H1 (cell line): ENCODE results near the gene RRN3. TPM values are rescaled to one million over a fixed set of nuclear protein-coding genes. Genes with fewer than 3 reads are reported as not detected.

Experiments used
- CTCF ChIA-PET: fragments of 300-600 bp; sonication (Branson Sonifier 250); formaldehyde crosslinking; loops from one replicate; lab custom pipeline; 2021; ENCODE audit not compliant: partially characterized antibody; lab: Charles Lee
- POLR2A ChIA-PET: fragments of 300-600 bp; sonication (Branson Sonifier 250); formaldehyde crosslinking; loops from one replicate; lab custom pipeline; 2021; ENCODE audit warnings: inconsistent platforms; ENCODE audit not compliant: partially characterized antibody; lab: Charles Lee
- DNase-seq, 2 experiments: peaks; one replicate each; pipeline versions ENCODE4 v3.0.0 to v3.0.0-alpha.2; 2010 to 2022; ENCODE audit warnings: low spot score in 2 of 2, low read depth in 1 of 2, mixed read lengths in 1 of 2
- FAIRE-seq: peaks from 2 replicates; lab custom pipeline; 2011; peaks lifted over from hg19 to GRCh38; lab: Jason Lieb, UNC
- H2AFZ ChIP-seq: 2 replicates; pipeline ENCODE4 v1.8.1; 2012; ENCODE audit warnings: low read length, inconsistent platforms
- H2AK5ac ChIP-seq: 2 replicates; pipeline ENCODE4 v1.6.1; 2013; ENCODE audit warnings: low read depth, low read length
- H2BK120ac ChIP-seq: replicated peaks from 2 replicates; pipeline ENCODE3; 2013; ENCODE audit warnings: low read depth, low read length, inconsistent platforms
- H2BK12ac ChIP-seq: 2 replicates; pipeline ENCODE4 v1.6.1; 2013; ENCODE audit warnings: low read depth, low read length
- H2BK15ac ChIP-seq: 2 replicates; pipeline ENCODE4 v1.6.1; 2013; ENCODE audit warnings: low read length
- H2BK20ac ChIP-seq: 2 replicates; pipeline ENCODE4 v1.6.1; 2013; ENCODE audit warnings: low read length
- H2BK5ac ChIP-seq: 2 replicates; pipeline ENCODE4 v1.6.1; 2013; ENCODE audit warnings: low read depth, low read length
- H3K14ac ChIP-seq: 2 replicates; pipeline ENCODE4 v1.6.1; 2013; ENCODE audit warnings: inconsistent platforms; ENCODE audit not compliant: insufficient read length
- H3K18ac ChIP-seq: 2 replicates; pipeline ENCODE4 v1.6.1; 2013; ENCODE audit warnings: low read length; ENCODE audit errors: extremely low read depth
- H3K23ac ChIP-seq: 2 replicates; pipeline ENCODE4 v1.6.1; 2013; ENCODE audit warnings: inconsistent platforms; ENCODE audit not compliant: insufficient read length
- H3K23me2 ChIP-seq: 2 replicates; pipeline ENCODE4 v1.6.1; 2013; ENCODE audit warnings: low read depth, low read length
- H3K27ac ChIP-seq: 2 replicates; pipeline ENCODE4 v1.6.1; 2011; ENCODE audit warnings: low read depth, low read length, inconsistent platforms
- H3K27me3 ChIP-seq, 4 experiments: replicated peaks in 1 of 4; 1 replicate in 1 of 4; 2 replicates in 3 of 4; pipeline versions ENCODE4 v1.6.1 to v1.8.1; 2011 to 2013; ENCODE audit warnings: low read length in 3 of 4, mild to moderate bottlenecking in 3 of 4, inconsistent platforms in 2 of 4, mixed read lengths in 2 of 4, moderate library complexity in 1 of 4; ENCODE audit not compliant: control insufficient read depth in 3 of 4, insufficient read depth in 3 of 4; ENCODE audit errors: extremely low read depth in 1 of 4
- H3K36me3 ChIP-seq, 4 experiments: 2 replicates each; pipeline versions ENCODE4 v1.6.1 to v1.8.1; 2011 to 2013; ENCODE audit warnings: mild to moderate bottlenecking in 4 of 4, low read length in 3 of 4, moderate library complexity in 2 of 4, control low read depth in 1 of 4, inconsistent platforms in 1 of 4; ENCODE audit not compliant: insufficient read depth in 4 of 4, control insufficient read depth in 2 of 4
- H3K4ac ChIP-seq: replicated peaks from 2 replicates; pipeline ENCODE3; 2013; ENCODE audit warnings: low read length, low read depth, mixed read lengths, inconsistent platforms; ENCODE audit not compliant: insufficient read length
- H3K4me1 ChIP-seq, 4 experiments: replicated peaks in 1 of 4; 1 replicate in 1 of 4; 2 replicates in 3 of 4; pipeline versions ENCODE4 v1.6.1 to v1.8.1; 2011 to 2013; ENCODE audit warnings: low read length in 3 of 4, inconsistent platforms in 2 of 4, mixed read lengths in 1 of 4; ENCODE audit not compliant: insufficient read depth in 4 of 4, control insufficient read depth in 3 of 4
- H3K4me2 ChIP-seq, 2 experiments: 2 replicates each; pipeline versions ENCODE4 v1.6.1 to v1.8.1; 2011 to 2013; ENCODE audit warnings: low read depth in 2 of 2, low read length in 2 of 2, control low read depth in 1 of 2, inconsistent platforms in 1 of 2, mild to moderate bottlenecking in 1 of 2; ENCODE audit not compliant: insufficient read depth in 1 of 2
- H3K4me3 ChIP-seq, 4 experiments: fragments of 200-600, 300-600 bp in 1 of 4; sonication (generic), shearing (Covaris generic), sonication (Bioruptor Twin) in 1 of 4; 2 replicates each; pipeline versions ENCODE4 v1.5.1 to v1.8.1; 2011 to 2016; ENCODE audit warnings: low read length in 4 of 4, low read depth in 3 of 4, control low read depth in 2 of 4, inconsistent platforms in 2 of 4, mild to moderate bottlenecking in 2 of 4, mixed read lengths in 1 of 4, moderate library complexity in 1 of 4; ENCODE audit not compliant: insufficient read depth in 2 of 4; ENCODE audit errors: extremely low read depth in 1 of 4
- H3K56ac ChIP-seq: replicated peaks from 2 replicates; pipeline ENCODE3; 2013; ENCODE audit warnings: low read depth, mild to moderate bottlenecking, mixed read lengths, low read length, inconsistent platforms; ENCODE audit not compliant: insufficient read length
- H3K79me1 ChIP-seq: 2 replicates; pipeline ENCODE4 v1.6.1; 2013; ENCODE audit warnings: low read depth, low read length, control low read depth
- H3K79me2 ChIP-seq, 2 experiments: 2 replicates each; pipeline versions ENCODE4 v1.6.1 to v1.8.1; 2012 to 2013; ENCODE audit warnings: low read length in 2 of 2, mild to moderate bottlenecking in 2 of 2, inconsistent platforms in 1 of 2; ENCODE audit not compliant: insufficient read depth in 2 of 2, control insufficient read depth in 1 of 2
- H3K9ac ChIP-seq, 4 experiments: replicated peaks in 1 of 4; 1 replicate in 1 of 4; 2 replicates in 3 of 4; pipeline versions ENCODE4 v1.6.1 to v1.8.1; 2011 to 2013; ENCODE audit warnings: low read depth in 3 of 4, low read length in 3 of 4, control low read depth in 2 of 4, mild to moderate bottlenecking in 2 of 4, moderate library complexity in 2 of 4, inconsistent platforms in 1 of 4; ENCODE audit errors: extremely low read depth in 1 of 4
- H3K9me3 ChIP-seq, 2 experiments: 2 replicates each; pipeline versions ENCODE4 v1.6.1 to v1.8.1; 2012 to 2013; ENCODE audit warnings: mild to moderate bottlenecking in 2 of 2, moderate library complexity in 2 of 2, control low read depth in 1 of 2, inconsistent platforms in 1 of 2, low read depth in 1 of 2, low read length in 1 of 2, mixed read lengths in 1 of 2; ENCODE audit not compliant: insufficient read depth in 2 of 2
- H4K20me1 ChIP-seq, 2 experiments: replicated peaks in 1 of 2; 2 replicates each; pipeline versions ENCODE3 to v1.8.1; 2011 to 2013; ENCODE audit warnings: inconsistent platforms in 2 of 2, low read length in 2 of 2, mild to moderate bottlenecking in 1 of 2; ENCODE audit not compliant: insufficient read depth in 2 of 2, control insufficient read depth in 1 of 2
- H4K5ac ChIP-seq: 2 replicates; pipeline ENCODE4 v1.6.1; 2013; ENCODE audit warnings: low read length, low read depth, mixed read lengths, inconsistent platforms; ENCODE audit not compliant: insufficient read length
- H4K8ac ChIP-seq: 2 replicates; pipeline ENCODE4 v1.8.0; 2013; ENCODE audit warnings: mild to moderate bottlenecking, moderate library complexity, low read length, inconsistent platforms; ENCODE audit not compliant: insufficient read depth; ENCODE audit errors: extremely low read depth
- H4K91ac ChIP-seq: replicated peaks from 2 replicates; pipeline ENCODE3; 2013; ENCODE audit warnings: low read length, mixed read lengths, inconsistent platforms; ENCODE audit not compliant: insufficient read length
- ASH2L ChIP-seq: fragments of 200-600, 300-600 bp; sonication (generic); IDR thresholded peaks from one replicate; pipeline ENCODE4 v1.7.1; 2017; ENCODE audit warnings: low read length
- SUZ12 ChIP-seq: fragments of 200-600 bp; sonication (generic); IDR thresholded peaks from 2 replicates; pipeline ENCODE4 v1.6.1; 2012; ENCODE audit warnings: mild to moderate bottlenecking, inconsistent platforms, low read length, moderate library complexity, mixed read lengths
- WGBS, 2 experiments: shearing (Covaris generic) in 1 of 2; methylation state at CpG; one replicate each; pipeline versions ENCODE4 v1.1.6 to v1.1.7; 2013 to 2015; ENCODE audit warnings: low lambda C conversion rate in 2 of 2, mixed read lengths in 2 of 2, inconsistent platforms in 1 of 2, low coverage in 1 of 2, missing lambda C conversion rate in 1 of 2; ENCODE audit not compliant: insufficient replicate concordance in 2 of 2, insufficient coverage in 1 of 2, insufficient read length in 1 of 2; ENCODE audit errors: extremely low coverage in 1 of 2, missing lambda C conversion rate in 1 of 2; 5-methylcytosine and 5-hydroxymethylcytosine counted together
- polyA plus RNA-seq, 7 experiments: library from polyadenylated mRNA; depleted of rRNA in 3 of 7; stranded (reverse) in 5 of 7; unstranded in 2 of 7; fragments of >200 nt in 5 of 7; fragments of 200-250 nt in 2 of 7; gene quantifications; 1 replicate in 5 of 7; 2 replicates in 1 of 7; 4 replicates in 1 of 7; pipeline versions ENCODE4 v1.2.1 to v1.2.3, GENCODE V29; 2011 to 2013; ENCODE audit warnings: missing spikeins in 2 of 7, mixed read lengths in 2 of 7
- total RNA-seq: library from RNA; stranded (reverse); fragmentation: NEBNext Ultra II Directional; extraction: Animal tissue kit (Norgen Biotek cat#: 25700); gene quantifications from 2 replicates; pipeline ENCODE4 v1.2.1, GENCODE V29; 2021

Gene RRN3
- total and polyA plus RNA-seq, 2 of the 8 experiments (the other 6 are each of a cell fraction or from before 2014, with no cell fraction given) = 15.1 to 26.0 TPM

- Histone ChIP-seq H3K4me1 (no peaks in the 10 kb centered on the region), H4K20me1 (peaks cover 3 to 4% of the 10 kb centered on the region in 2 experiments), H3K14ac (no peak overlapping the region), H3K4ac (no peak overlapping the region), H3K56ac (no peak overlapping the region), H4K91ac (no peak overlapping the region), H3K4me2 (no peak overlapping the region), H2BK12ac (no peak overlapping the region), H2BK120ac (no peak overlapping the region), H2AFZ (no peak overlapping the region), H3K23ac (no peak overlapping the region), H3K79me2 (no peaks in the 10 kb centered on the region), H3K27ac (no peak overlapping the region), H3K18ac (no peak overlapping the region), H3K4me3 (no peak overlapping the region), H2BK20ac (no peak overlapping the region), H3K36me3 (peaks cover 20 to 63% (median 50%) of the 10 kb centered on the region in 4 experiments), H4K8ac (no peak overlapping the region), H3K79me1 (no peaks in the 10 kb centered on the region; the same call in 1 of the 2 replicates), H2BK5ac (no peak overlapping the region), H4K5ac (no peak overlapping the region), H3K9ac (no peak overlapping the region), H3K27me3 (no peaks in the 10 kb centered on the region), H2AK5ac (no peak overlapping the region), H3K9me3 (no peaks in the 10 kb centered on the region), H3K23me2 (peaks cover 1% of the 10 kb centered on the region; the same call in 1 of the 2 replicates), H2BK15ac (no peak overlapping the region)
- ChIA-PET POLR2A (no interaction called here), CTCF (interaction anchor here (1.0 kb wide), 1 partner anchor 14 kb away, joined by 3 read pairs; no protein-coding TSS in a partner anchor)
- FAIRE-seq (no peak), DNase-seq (no peak)
- 92% methylated on average over 14 of the region's 14 CpGs; no CpG with 5 or more reads in 1 of the 2 experiments for WGBS, 2 experiments
- TF ChIP-seq SUZ12 (no peak), ASH2L (no peak)
Observed at GRCh38 chr16:15033309-15033707, 60.8 kb downstream of the RRN3 start.
